H1 (cell line): ENCODE data around the gene CMKLR1. TPM values are rescaled to one million over a fixed set of nuclear protein-coding genes. Genes with fewer than 3 reads are reported as not detected.

Experiments
- NRF1 ChIP-seq: IDR thresholded peaks from 2 replicates; pipeline ENCODE4 v1.6.1; 2011; ENCODE audit warnings: mild to moderate bottlenecking, low read depth, low read length, improper control_type of control experiment
- SAP30 ChIP-seq: fragments of 300-600 bp; sonication (generic); IDR thresholded peaks from 2 replicates; pipeline ENCODE4 v1.7.1; 2012; ENCODE audit warnings: low read length, moderate library complexity, mild to moderate bottlenecking, inconsistent platforms; ENCODE audit not compliant: insufficient read depth, insufficient replicate concordance
- SIN3A ChIP-seq, 2 experiments: IDR thresholded peaks in 1 of 2; conservative IDR thresholded peaks in 1 of 2; 2 replicates each; pipeline ENCODE4 v1.6.1; 2011 to 2012; ENCODE audit warnings: low read length in 2 of 2, improper control_type of control experiment in 1 of 2, low read depth in 1 of 2, mild to moderate bottlenecking in 1 of 2
- polyA plus RNA-seq, 7 experiments: library from polyadenylated mRNA; depleted of rRNA in 3 of 7; stranded (reverse) in 5 of 7; unstranded in 2 of 7; fragments of >200 nt in 5 of 7; fragments of 200-250 nt in 2 of 7; gene quantifications; 1 replicate in 5 of 7; 2 replicates in 1 of 7; 4 replicates in 1 of 7; pipeline versions ENCODE4 v1.2.1 to v1.2.3, GENCODE V29; 2011 to 2013; ENCODE audit warnings: missing spikeins in 2 of 7, mixed read lengths in 2 of 7
- total RNA-seq: library from RNA; stranded (reverse); fragmentation: NEBNext Ultra II Directional; extraction: Animal tissue kit (Norgen Biotek cat#: 25700); gene quantifications from 2 replicates; pipeline ENCODE4 v1.2.1, GENCODE V29; 2021
- TF ChIP-seq, protein P1 (sequence below), 3 experiments: IDR thresholded peaks; 1 replicate in 2 of 3; 2 replicates in 1 of 3; pipeline versions ENCODE4 v1.5.1 to v1.6.1; 2011; ENCODE audit warnings: low read length in 3 of 3, mild to moderate bottlenecking in 3 of 3, inconsistent platforms in 2 of 3, low read depth in 1 of 3, moderate library complexity in 1 of 3; ENCODE audit not compliant: insufficient read depth in 1 of 3; ENCODE audit errors: control extremely low read depth in 1 of 3

Gene CMKLR1
- total and polyA plus RNA-seq, 2 of the 8 experiments (the other 6 are each of a cell fraction or from before 2014, with no cell fraction given), result 2.1 to 2.8 TPM

DNA sequence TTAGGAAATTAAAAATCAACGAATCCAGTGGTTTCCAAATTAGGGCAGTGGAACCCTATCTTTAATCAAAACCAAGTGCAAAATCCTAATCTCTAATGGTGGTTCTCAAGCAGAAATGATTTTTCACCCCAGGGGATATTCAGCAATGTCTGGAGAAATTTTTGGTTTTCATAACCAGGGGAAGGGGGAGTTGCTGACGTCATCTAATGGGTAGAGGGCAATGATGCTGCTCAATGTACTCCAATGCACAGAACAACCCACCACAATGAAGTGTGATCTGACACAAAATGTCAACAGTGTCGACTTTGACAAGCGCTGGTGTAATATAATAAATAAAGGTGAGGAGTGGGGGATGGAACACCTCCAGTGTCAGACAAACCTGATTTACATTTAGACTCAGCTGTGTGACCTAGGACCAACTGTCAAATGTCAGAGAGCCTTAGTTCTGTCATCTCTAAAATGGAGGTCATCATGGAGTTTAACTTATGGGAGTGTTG is 81.5 kb downstream of the CMKLR1 start (continued):
- TF ChIP-seq, protein P1, sequence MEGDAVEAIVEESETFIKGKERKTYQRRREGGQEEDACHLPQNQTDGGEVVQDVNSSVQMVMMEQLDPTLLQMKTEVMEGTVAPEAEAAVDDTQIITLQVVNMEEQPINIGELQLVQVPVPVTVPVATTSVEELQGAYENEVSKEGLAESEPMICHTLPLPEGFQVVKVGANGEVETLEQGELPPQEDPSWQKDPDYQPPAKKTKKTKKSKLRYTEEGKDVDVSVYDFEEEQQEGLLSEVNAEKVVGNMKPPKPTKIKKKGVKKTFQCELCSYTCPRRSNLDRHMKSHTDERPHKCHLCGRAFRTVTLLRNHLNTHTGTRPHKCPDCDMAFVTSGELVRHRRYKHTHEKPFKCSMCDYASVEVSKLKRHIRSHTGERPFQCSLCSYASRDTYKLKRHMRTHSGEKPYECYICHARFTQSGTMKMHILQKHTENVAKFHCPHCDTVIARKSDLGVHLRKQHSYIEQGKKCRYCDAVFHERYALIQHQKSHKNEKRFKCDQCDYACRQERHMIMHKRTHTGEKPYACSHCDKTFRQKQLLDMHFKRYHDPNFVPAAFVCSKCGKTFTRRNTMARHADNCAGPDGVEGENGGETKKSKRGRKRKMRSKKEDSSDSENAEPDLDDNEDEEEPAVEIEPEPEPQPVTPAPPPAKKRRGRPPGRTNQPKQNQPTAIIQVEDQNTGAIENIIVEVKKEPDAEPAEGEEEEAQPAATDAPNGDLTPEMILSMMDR (IDR thresholded peaks at IDR 0.05; ENCODE audit: control extremely low read depth in 1 of 3, insufficient read depth in 1 of 3, low read depth in 1 of 3, low read length in 3 of 3), result no peak
- TF ChIP-seq NRF1 (no peak), SAP30 (no peak), SIN3A (conservative IDR thresholded peaks at IDR 0.05 in 1 of 2, IDR thresholded peaks at IDR 0.05 in 1 of 2; ENCODE audit: low read depth in 1 of 2, low read length in 2 of 2) (no peak)
- TF ChIP-seq, all 59 proteins: peak for 0
